H9 (cell line): Measurements from ENCODE around the gene TPH1. TPM values are rescaled to one million over a fixed set of nuclear protein-coding genes. Genes with fewer than 3 reads are reported as not detected.

Source experiments
- DNase-seq: peaks from one replicate; pipeline ENCODE4 v3.0.0-alpha.2; 2017
- H2AFZ ChIP-seq: one replicate; pipeline ENCODE4 v1.6.1; 2013; ENCODE audit warnings: mild to moderate bottlenecking, low read length, control low read depth, moderate library complexity
- H2AK5ac ChIP-seq: 2 replicates; pipeline ENCODE4 v1.6.1; 2013; ENCODE audit warnings: low read length, control low read depth, mixed read lengths; ENCODE audit not compliant: insufficient read length
- H2BK120ac ChIP-seq: one replicate; pipeline ENCODE4 v1.6.1; 2013; ENCODE audit warnings: low read depth, mild to moderate bottlenecking, low read length, control low read depth, inconsistent platforms; ENCODE audit not compliant: poor library complexity, severe bottlenecking
- H2BK12ac ChIP-seq: 2 replicates; pipeline ENCODE4 v1.6.1; 2013; ENCODE audit warnings: low read length, control low read depth, mixed read lengths, low read depth; ENCODE audit not compliant: insufficient read length
- H2BK15ac ChIP-seq: 2 replicates; pipeline ENCODE4 v1.6.1; 2013; ENCODE audit warnings: low read depth, low read length, control low read depth
- H2BK20ac ChIP-seq: one replicate; pipeline ENCODE4 v1.6.1; 2013; ENCODE audit warnings: low read depth, mild to moderate bottlenecking, low read length, control low read depth, inconsistent platforms; ENCODE audit not compliant: poor library complexity, severe bottlenecking
- H2BK5ac ChIP-seq: 2 replicates; pipeline ENCODE4 v1.6.1; 2013; ENCODE audit warnings: low read length, control low read depth, mixed read lengths; ENCODE audit not compliant: insufficient read length
- H3K14ac ChIP-seq: 2 replicates; pipeline ENCODE4 v1.6.1; 2013; ENCODE audit warnings: low read length, control low read depth; ENCODE audit not compliant: insufficient read depth
- H3K18ac ChIP-seq: 2 replicates; pipeline ENCODE4 v1.6.1; 2013; ENCODE audit warnings: low read depth, mild to moderate bottlenecking, mixed read lengths, low read length, control low read depth; ENCODE audit not compliant: insufficient read length
- H3K23ac ChIP-seq: 2 replicates; pipeline ENCODE4 v1.6.1; 2013; ENCODE audit warnings: low read length, control low read depth, mixed read lengths, low read depth; ENCODE audit not compliant: insufficient read length
- H3K23me2 ChIP-seq: 2 replicates; pipeline ENCODE4 v1.6.1; 2013; ENCODE audit warnings: low read depth, mild to moderate bottlenecking, mixed read lengths, low read length, control low read depth; ENCODE audit not compliant: insufficient read length, poor library complexity, severe bottlenecking
- H3K27ac ChIP-seq: 2 replicates; pipeline ENCODE4 v1.5.1; 2013; ENCODE audit warnings: low read length, control low read depth, mixed read lengths, low read depth; ENCODE audit not compliant: insufficient read length
- H3K27me3 ChIP-seq: 2 replicates; pipeline ENCODE4 v1.6.1; 2013; ENCODE audit warnings: low read length, control low read depth, inconsistent platforms; ENCODE audit not compliant: insufficient read depth
- H3K4ac ChIP-seq: 2 replicates; pipeline ENCODE4 v1.6.1; 2013; ENCODE audit warnings: low read depth, mild to moderate bottlenecking, control low read depth, inconsistent platforms, low read length, moderate library complexity
- H3K4me1 ChIP-seq: 2 replicates; pipeline ENCODE4 v1.6.1; 2013; ENCODE audit warnings: low read length, control low read depth, inconsistent platforms; ENCODE audit not compliant: insufficient read depth
- H3K4me2 ChIP-seq: 2 replicates; pipeline ENCODE4 v1.6.1; 2013; ENCODE audit warnings: low read length, control low read depth, mixed read lengths; ENCODE audit not compliant: insufficient read length, insufficient read depth
- H3K56ac ChIP-seq: 2 replicates; pipeline ENCODE4 v1.6.1; 2013; ENCODE audit warnings: low read depth, mild to moderate bottlenecking, mixed read lengths, low read length, control low read depth; ENCODE audit not compliant: insufficient read length
- H3K79me1 ChIP-seq: 2 replicates; pipeline ENCODE4 v1.6.1; 2013; ENCODE audit warnings: low read depth, mild to moderate bottlenecking, moderate library complexity, low read length, control low read depth, inconsistent platforms; ENCODE audit not compliant: insufficient read depth, poor library complexity, severe bottlenecking
- H3K79me2 ChIP-seq: 2 replicates; pipeline ENCODE4 v1.6.1; 2013; ENCODE audit warnings: low read length, control low read depth, inconsistent platforms; ENCODE audit not compliant: insufficient read depth
- H3K9ac ChIP-seq: 2 replicates; pipeline ENCODE4 v1.6.1; 2013; ENCODE audit warnings: low read length, control low read depth, mixed read lengths; ENCODE audit not compliant: insufficient read length; ENCODE audit errors: extremely low read depth
- H3K9me3 ChIP-seq: one replicate; pipeline ENCODE4 v1.6.1; 2013; ENCODE audit warnings: low read depth, low read length, inconsistent platforms; ENCODE audit not compliant: control insufficient read depth
- H3T11ph ChIP-seq: one replicate; pipeline ENCODE4 v1.6.1; 2013; ENCODE audit warnings: mild to moderate bottlenecking, low read length, control low read depth, inconsistent platforms
- H4K20me1 ChIP-seq: one replicate; pipeline ENCODE4 v1.6.1; 2013; ENCODE audit not compliant: control insufficient read depth, insufficient read length, insufficient read depth
- H4K5ac ChIP-seq: 2 replicates; pipeline ENCODE4 v1.6.1; 2013; ENCODE audit warnings: low read depth, mild to moderate bottlenecking, mixed read lengths, low read length, control low read depth; ENCODE audit not compliant: insufficient read length
- H4K8ac ChIP-seq: replicated peaks from 2 replicates; pipeline ENCODE4 v1.6.1; 2013; ENCODE audit warnings: low read length, control low read depth, mixed read lengths, low read depth; ENCODE audit not compliant: insufficient read length
- H4K91ac ChIP-seq: 2 replicates; pipeline ENCODE4 v1.6.1; 2013; ENCODE audit warnings: low read depth, mild to moderate bottlenecking, moderate library complexity, mixed read lengths, low read length, control low read depth; ENCODE audit not compliant: insufficient read length
- H3K27ac Mint-ChIP-seq, 3 experiments: 2 replicates in 2 of 3; 3 replicates in 1 of 3; pipeline ENCODE4 v1.8.0; 2020 to 2021; ENCODE audit warnings: mixed read lengths in 3 of 3, mild to moderate bottlenecking in 1 of 3, moderate library complexity in 1 of 3
- H3K27me3 Mint-ChIP-seq: 2 replicates; pipeline ENCODE4 v1.8.0; 2021; ENCODE audit warnings: low read depth, mild to moderate bottlenecking, moderate library complexity, mixed read lengths
- H3K36me3 Mint-ChIP-seq, 3 experiments: 2 replicates in 2 of 3; 3 replicates in 1 of 3; pipeline ENCODE4 v1.8.0; 2020 to 2021; ENCODE audit warnings: low read depth in 3 of 3, mixed read lengths in 3 of 3; ENCODE audit not compliant: insufficient read depth in 1 of 3
- H3K4me1 Mint-ChIP-seq, 2 experiments: 2 replicates each; pipeline ENCODE4 v1.8.0; 2020; ENCODE audit warnings: mixed read lengths in 2 of 2
- H3K4me3 Mint-ChIP-seq, 2 experiments: 2 replicates in 1 of 2; 3 replicates in 1 of 2; pipeline ENCODE4 v1.8.0; 2020 to 2021; ENCODE audit warnings: mild to moderate bottlenecking in 2 of 2, mixed read lengths in 2 of 2, moderate library complexity in 1 of 2
- H3K9me3 Mint-ChIP-seq, 2 experiments: 2 replicates in 1 of 2; 3 replicates in 1 of 2; pipeline ENCODE4 v1.8.0; 2020; ENCODE audit warnings: mild to moderate bottlenecking in 2 of 2, mixed read lengths in 2 of 2, moderate library complexity in 1 of 2
- CTCF ChIP-seq: fragments of 200-600 bp; sonication (generic); conservative IDR thresholded peaks from 3 replicates; pipeline ENCODE4 v1.8.0; 2021; ENCODE audit warnings: antibody characterized with exemption, mild to moderate bottlenecking
- WGBS: extraction: QIAGEN DNeasy Blood & Tissue Kit; methylation state at CpG from one replicate; pipeline ENCODE4 v1.1.7; 2013; ENCODE audit warnings: missing lambda C conversion rate, low lambda C conversion rate, mixed read lengths; ENCODE audit not compliant: insufficient read length; ENCODE audit errors: extremely low coverage; 5-methylcytosine and 5-hydroxymethylcytosine counted together
- total RNA-seq: library from RNA; stranded (reverse); gene quantifications from 2 replicates; pipeline ENCODE4 v1.2.1, GENCODE V29; 2021

The TPH1 gene
- total RNA-seq, 1 experiment from 2014 or later, result 0.17 TPM

- Histone ChIP-seq H2BK120ac (no peak overlapping the region), H2BK15ac (no peak overlapping the region)
- WGBS, result no CpG with 5 or more reads among the region's 5 CpGs
Observed at GRCh38 chr11:18063125-18063524, 17.1 kb upstream of the TPH1 start.

More at GRCh38 chr11:18063125-18063524, 17.1 kb upstream of the TPH1 start:
- 0 out of 4 replicates have a peak, but pooled peaks cover 0 to 2% of the 10 kb centered on the region in 2 experiments for H3K4me1 Mint-ChIP-seq
- no peak overlapping the region for H2AFZ ChIP-seq
- H4K20me1 ChIP-seq, result no peaks in the 10 kb centered on the region
- TF ChIP-seq CTCF, result no peak
- H2BK12ac ChIP-seq, result no peak overlapping the region
- no peaks in the 10 kb centered on the region for H3K79me1 ChIP-seq
- H2AK5ac ChIP-seq, result no peak overlapping the region
- no peak overlapping the region for H3T11ph ChIP-seq
- H3K27ac Mint-ChIP-seq, result no peak overlapping the region
- H3K9me3 ChIP-seq, result no peaks in the 10 kb centered on the region
- no peak overlapping the region for H3K23ac ChIP-seq
- H3K23me2 ChIP-seq, result no peaks in the 10 kb centered on the region
- no peak overlapping the region for H2BK20ac ChIP-seq
- no peak for DNase-seq
- H4K91ac ChIP-seq, result no peak overlapping the region
- no peak overlapping the region for H2BK5ac ChIP-seq
- no peaks in the 10 kb centered on the region for H3K79me2 ChIP-seq
- no peak overlapping the region for H3K4me2 ChIP-seq
- no peak overlapping the region for H4K5ac ChIP-seq
- H3K9ac ChIP-seq, result no peak overlapping the region
- no peaks in the 10 kb centered on the region for H3K36me3 Mint-ChIP-seq
- H3K56ac ChIP-seq, result no peak overlapping the region
- no peak overlapping the region for H3K4me3 Mint-ChIP-seq
- H3K27me3 Mint-ChIP-seq, result no peaks in the 10 kb centered on the region
- no peak overlapping the region for H4K8ac ChIP-seq
- H3K9me3 Mint-ChIP-seq, result no peaks in the 10 kb centered on the region
- H3K4ac ChIP-seq, result no peak overlapping the region
- H3K18ac ChIP-seq, result no peak overlapping the region
- H3K27me3 ChIP-seq, result no peaks in the 10 kb centered on the region
- no peaks in the 10 kb centered on the region for H3K4me1 ChIP-seq
- no peak overlapping the region for H3K14ac ChIP-seq
- no peak overlapping the region for H3K27ac ChIP-seq
